GM19463 (cell line): Measurements from ENCODE around the gene TMEM208.

ENCODE experiments used
- ATAC-seq: cut with Tn5 transposase; IDR thresholded peaks from one replicate; pipeline ENCODE4 v1.9.1; 2021; ENCODE audit warnings: mild to moderate bottlenecking, moderate library complexity; ENCODE audit not compliant: unreplicated experiment

The TMEM208 gene

GRCh38 chr16:67207249-67208091, 19.5 kb upstream of the TMEM208 start:
- ATAC-seq, result no peak

GRCh38 chr16:67208154-67208896, 18.6 kb upstream of the TMEM208 start:
- no peak for ATAC-seq

GRCh38 chr16:67209565-67209964, 17.4 kb upstream of the TMEM208 start:
- no peak for ATAC-seq

GRCh38 chr16:67210069-67210937, 16.6 kb upstream of the TMEM208 start:
- no peak for ATAC-seq

GRCh38 chr16:67211674-67212073, 15.3 kb upstream of the TMEM208 start:
- ATAC-seq, result no peak

GRCh38 chr16:67212766-67213165, 14.2 kb upstream of the TMEM208 start:
- no peak for ATAC-seq

GRCh38 chr16:67213197-67214019, 13.5 kb upstream of the TMEM208 start:
- no peak for ATAC-seq

GRCh38 chr16:67215706-67216105, 11.2 kb upstream of the TMEM208 start:
- ATAC-seq, result no peak

GRCh38 chr16:67216612-67217490, 10.1 kb upstream of the TMEM208 start:
- ATAC-seq, result no peak

GRCh38 chr16:67223992-67224391, 2.9 kb upstream of the TMEM208 start:
- ATAC-seq, result no peak

GRCh38 chr16:67226295-67226803, 581 bp upstream of the TMEM208 start:
- no peak for ATAC-seq

GRCh38 chr16:67227567-67227921, 614 bp downstream of the TMEM208 start:
- ATAC-seq, result no peak

GRCh38 chr16:67228034-67228785, 1.3 kb downstream of the TMEM208 start:
- no peak for ATAC-seq

- no peak for ATAC-seq
Observed at GRCh38 chr16:67228905-67229304, 2.0 kb downstream of the TMEM208 start.

- ATAC-seq, result no peak
Observed at GRCh38 chr16:67229906-67230808, 3.2 kb downstream of the TMEM208 start.

- no peak for ATAC-seq
Observed at GRCh38 chr16:67230809-67231660, 4.1 kb downstream of the TMEM208 start.

GRCh38 chr16:67233596-67233995, 6.7 kb downstream of the TMEM208 start:
- ATAC-seq, result no peak
